GM10847 (cell line): Measurements from ENCODE around the gene SCIMP.

Experiments
- POLR2A ChIP-seq: IDR thresholded peaks from 2 replicates; pipeline ENCODE4 v1.6.1; 2011; ENCODE audit not compliant: insufficient read length; ENCODE audit errors: extremely low read depth

The SCIMP gene

DNA sequence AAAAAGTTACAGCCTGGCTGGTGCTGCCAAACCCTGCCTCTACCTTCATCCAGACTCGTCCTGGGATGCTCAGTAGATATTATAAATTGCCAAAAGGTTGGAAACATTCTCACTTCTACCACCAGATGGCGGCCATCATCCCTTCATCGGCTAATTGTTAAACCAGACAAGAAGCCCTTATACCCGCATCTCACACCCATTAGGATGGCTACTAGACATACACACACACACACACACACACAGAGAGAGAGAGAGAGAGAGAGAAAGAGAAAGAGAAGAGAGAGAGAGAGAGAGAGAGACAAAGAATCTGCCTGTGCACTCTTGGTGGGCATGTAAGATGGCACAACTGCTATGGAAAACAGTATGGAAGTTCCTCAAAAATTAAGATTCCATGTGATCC is 15.0 kb upstream of the SCIMP start:
- no peak for TF ChIP-seq POLR2A

DNA sequence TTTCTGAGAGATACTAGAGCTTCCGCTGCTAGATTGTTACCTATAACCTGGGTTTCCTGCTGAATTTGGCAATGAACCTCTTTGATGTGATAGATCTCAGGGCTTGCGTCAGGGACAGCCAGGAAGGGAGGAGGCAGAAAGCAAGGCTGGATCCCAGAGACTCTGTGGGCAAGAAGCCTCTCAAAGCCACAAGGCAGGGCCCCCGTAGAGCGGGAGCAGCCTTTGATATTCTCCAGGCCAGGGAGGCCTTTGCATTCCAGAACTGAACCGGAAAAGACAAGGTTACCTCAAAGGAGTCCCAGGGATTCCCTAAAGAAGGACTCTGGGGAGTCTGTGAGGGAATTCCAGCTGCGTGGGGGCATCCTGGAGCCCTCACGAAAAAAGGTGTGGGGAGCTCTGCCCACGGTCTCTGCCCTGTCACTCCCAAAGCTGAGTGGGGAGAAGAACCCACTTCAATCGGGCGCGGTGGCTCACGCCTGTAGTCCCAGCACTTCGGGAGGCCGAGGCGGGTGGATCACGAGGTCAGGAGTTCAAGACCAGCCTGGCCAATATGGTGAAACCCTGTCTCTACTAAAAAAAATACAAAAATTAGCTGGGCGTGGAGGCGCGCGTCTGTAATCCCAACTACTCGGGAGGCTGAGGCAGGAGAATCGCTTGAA is 14.3 kb upstream of the SCIMP start:
- TF ChIP-seq POLR2A, result no peak

DNA sequence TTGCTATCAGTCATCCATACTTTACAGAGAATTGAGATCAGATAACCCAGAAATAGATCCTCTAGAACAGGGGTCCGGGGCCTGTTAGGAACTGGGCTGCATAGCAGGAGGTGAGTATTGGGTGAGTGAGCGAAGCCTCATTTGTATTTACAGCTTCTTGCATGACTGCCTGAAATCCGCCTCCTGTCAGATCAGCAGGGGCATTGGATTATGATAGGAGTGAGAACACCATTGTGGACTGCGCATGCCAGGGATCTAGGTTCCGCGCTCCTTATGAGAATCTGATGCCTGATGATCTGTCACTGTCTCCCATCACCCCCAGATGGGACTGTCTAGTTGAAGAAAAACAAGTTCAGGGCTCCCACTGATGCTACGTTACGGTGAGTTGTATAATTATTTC is 13.0 kb upstream of the SCIMP start:
- TF ChIP-seq POLR2A, result no peak

DNA sequence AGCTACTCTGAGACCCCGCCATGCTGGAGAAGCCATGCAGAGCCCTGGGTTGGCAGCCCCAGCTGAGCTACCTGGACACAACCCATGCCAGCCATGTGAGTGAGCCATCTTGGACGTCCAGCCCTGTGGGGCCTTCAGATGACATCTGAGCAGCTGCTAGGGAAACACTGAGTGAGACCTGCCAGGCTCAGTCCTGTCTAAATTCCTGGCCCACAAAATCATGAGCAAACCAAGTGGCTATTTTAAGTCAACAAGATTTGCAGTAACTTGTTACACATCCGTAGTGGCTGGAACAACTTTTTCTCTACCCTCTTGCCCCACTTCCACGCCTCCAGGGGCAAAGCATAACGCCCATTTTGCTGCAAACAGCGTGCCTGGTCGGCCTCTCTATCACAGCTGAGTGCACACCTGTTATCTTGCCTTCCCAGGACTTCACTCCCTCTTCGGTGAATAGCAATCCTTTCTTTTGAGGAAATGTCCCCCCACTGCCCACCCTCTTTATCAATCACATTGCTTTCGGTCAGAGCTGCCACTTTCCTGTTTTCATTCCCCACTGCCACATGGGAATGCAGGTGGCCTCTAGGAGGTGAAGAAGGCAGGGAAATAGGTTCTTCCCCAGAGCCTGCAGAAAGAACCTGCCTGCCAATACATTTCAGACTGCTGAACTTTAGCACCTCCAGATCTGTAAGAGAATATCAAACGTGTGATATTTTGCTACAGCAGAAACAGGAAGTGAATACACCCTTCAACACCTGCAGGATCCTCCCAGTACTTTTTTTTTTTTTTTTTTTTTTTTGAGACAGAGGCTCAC is 7.4 kb upstream of the SCIMP start:
- no peak for TF ChIP-seq POLR2A

DNA sequence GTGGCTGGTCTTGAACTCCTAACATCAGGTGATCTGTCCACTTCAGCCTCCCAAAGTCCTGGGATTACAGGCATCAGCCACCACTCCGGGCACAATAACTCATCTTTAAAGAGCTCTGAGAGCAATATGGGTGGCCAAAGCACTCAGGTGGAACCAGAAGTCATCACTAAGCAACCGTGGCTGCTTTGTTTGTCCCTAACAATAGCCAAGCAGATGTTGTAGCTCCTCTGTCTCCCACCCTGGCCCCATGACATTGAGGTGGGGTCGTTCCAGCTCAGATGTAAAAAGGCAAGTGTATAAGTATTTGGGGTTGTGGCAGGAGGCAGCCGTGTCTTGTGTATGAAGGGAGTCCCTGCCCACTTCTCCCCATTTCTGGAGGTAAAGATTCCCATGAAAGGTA is 3.7 kb upstream of the SCIMP start:
- no peak for TF ChIP-seq POLR2A

DNA sequence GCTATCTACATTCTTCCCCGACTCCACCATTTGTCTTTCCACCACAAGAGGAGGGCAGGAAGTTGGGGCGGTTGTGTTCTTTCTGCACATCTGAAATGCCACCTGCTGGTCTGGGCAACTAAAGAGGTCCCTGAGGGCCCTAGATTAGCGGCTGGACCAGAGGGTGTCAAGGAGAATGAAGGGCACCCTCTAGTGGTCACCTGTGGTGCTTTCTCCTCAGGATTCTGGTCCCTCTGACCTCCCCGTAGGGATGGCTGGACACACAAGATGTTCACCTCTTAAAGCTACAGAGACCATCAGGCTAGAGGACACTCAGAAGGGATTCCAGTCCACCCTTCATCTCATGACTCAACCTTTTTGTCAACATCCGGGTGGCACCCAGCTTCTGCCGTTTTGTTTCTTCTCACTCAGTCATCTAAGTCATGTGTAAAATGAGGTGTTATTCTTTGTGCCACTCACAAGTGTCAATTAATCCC is 2.9 kb upstream of the SCIMP start:
- TF ChIP-seq POLR2A, result no peak

DNA sequence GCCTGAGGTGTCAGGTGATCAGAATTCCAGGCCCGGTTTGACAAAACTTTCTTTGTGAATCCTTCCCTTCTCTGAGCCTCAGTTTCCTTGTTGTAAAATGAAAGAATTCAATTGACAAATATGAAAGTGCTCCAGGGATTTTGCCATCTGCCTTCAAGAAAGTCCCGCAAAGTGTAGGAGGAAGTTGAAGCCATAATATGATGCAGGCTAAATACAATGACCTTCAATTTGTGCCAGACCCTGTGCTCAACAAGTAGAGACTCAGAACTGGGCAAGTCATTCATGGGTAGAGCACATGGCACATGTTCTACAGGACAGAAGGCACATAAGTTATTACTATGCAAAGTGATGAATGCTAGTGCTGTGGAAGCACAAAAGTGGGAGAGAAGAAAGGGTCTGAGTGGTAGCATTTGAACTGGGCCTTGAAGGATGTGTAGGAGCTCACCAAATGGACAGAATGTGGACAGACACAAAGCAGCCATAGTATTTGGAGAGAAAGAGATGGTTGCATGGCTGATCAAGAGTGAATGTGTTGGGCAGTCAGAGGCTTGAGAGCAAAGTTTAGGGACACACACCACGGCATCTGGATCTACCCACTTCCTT is 2.4 kb upstream of the SCIMP start:
- TF ChIP-seq POLR2A, result no peak

DNA sequence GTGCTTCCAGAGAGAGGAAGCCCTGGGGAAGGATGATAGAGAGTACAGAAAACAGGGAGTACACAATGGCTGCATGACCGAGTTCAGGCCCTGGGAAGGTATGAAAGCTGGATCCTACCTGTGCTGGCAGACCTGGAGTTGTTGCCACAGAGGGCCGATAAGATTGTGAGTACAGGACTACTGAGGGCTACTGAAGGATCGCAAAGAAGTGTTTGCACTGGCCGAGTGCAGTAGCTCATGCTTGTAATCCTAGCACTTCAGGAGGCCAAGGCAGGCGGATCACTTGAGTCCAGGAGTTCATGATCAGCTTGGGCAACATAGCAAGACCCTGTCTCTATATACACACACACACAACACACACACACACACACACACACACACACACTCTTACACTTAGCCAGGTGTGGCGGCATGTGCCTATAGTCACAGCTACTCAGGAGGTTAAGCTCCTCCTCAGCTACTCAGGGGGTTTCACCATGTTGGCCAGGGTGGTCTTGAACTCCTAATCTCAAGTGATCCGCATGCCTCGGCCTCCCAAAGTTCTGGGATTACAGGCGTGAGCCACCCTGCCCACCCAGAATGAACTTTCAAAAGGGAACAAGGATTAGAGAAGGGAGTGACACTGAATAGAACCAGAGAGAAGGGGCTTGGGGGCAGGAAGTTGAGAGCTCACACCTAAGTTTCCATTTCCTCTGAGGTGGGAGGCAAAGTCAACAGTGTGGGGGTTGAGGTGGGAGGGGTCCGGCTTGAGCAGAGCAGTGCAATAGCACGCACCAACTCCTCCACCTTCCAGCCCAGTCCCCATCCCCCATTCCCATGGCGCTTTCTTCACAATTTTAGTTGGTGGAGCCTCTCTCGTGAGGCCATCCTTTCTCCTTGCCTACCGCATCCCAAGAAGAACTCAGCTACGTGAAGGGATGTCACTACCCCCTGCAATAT is 7.5 kb downstream of the SCIMP start:
- TF ChIP-seq POLR2A, result no peak

DNA sequence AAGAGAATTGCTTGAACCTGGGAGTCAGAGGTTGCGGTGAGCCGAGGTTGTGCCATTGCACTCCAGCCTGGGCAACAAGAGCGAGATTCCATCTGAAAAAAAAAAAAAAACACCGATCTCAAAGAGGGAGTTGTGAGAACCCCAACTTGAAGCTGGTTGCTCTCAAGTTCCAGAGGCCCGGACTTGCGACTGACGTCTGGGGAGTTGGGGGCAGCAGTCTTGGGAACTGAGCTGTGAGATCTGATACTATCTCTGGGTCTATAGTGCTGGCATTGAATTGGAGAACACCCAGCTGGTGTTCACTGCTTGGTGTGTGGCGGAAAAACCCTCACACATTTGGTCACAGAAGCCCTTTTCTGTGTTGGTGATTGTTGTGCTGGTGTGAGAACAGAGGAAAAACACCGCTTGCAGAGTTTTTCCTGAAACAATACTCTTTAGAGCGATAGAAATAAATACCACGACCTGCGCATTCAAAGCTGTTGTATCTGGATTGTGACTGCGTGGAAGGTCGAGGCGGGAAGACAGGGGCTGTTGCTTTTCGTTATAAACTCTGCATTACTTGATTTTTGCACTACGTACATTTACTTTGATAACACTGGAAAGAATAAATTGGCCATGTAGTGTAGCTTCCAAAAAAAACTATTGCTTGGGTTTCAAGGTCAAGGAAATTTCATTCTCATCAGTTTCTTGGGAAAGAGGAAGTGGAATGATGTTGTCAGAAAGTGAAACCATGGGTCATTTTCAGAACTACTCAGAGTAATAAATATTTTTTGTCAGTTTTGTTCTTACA is 8.8 kb downstream of the SCIMP start:
- TF ChIP-seq POLR2A, result no peak

DNA sequence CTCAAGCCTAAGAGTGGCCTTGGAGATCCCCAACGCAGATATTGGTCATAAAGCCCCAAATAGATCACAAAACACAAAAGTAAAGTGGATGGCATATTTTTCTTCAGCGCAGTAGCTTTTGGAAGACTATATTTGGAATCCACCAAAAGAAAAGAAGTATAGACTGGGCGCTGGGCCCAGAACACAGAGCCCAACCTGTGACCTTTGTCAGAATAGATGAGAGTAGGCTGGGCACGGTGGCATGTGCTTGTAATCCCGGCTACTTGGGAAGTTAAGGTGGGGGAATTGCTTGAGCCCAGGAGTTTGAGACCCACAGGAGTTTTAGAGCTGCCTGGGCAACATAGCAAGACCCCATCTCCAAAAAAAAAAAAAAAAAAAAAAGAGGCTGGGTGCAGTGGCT is 14.6 kb downstream of the SCIMP start:
- TF ChIP-seq POLR2A, result no peak

DNA sequence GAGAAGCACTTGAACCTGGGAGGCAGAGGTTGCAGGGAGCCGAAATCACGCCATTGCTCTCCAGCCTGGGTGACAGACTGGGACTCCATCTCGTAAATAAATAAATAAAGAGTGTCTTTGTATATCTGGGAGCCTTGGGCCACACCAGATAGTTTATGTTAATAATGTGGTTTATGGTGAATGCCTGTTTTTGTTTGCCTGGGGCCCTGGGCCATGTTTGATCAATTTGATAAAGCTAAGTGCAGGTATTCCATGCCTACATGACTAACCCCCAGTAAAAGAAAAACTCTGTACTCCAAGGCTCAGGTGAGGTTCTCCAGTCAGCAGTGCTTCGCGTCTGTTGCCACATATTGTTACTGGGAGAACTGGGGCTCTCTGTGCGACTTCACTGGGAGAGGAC is 15.1 kb downstream of the SCIMP start:
- TF ChIP-seq POLR2A, result no peak

DNA sequence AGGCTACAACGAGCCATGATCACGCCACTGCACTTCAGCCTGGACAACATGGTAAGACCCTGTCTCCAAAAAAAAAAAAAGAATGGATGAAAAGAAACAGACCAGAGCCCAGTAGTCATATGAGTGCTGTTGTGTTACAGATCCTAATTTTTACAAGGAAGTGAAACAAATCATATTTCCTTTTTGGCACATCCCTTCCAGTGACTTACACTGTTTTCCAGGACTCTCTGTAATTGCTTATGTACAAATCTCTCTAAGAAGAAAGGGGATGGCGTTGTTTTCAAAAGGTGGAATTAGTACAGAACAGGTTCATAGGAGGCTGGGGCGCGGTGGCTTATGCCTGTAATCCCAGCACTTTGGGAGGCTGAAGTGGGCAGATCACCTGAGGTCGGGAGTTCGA is 23.2 kb downstream of the SCIMP start:
- TF ChIP-seq POLR2A, result no peak

DNA sequence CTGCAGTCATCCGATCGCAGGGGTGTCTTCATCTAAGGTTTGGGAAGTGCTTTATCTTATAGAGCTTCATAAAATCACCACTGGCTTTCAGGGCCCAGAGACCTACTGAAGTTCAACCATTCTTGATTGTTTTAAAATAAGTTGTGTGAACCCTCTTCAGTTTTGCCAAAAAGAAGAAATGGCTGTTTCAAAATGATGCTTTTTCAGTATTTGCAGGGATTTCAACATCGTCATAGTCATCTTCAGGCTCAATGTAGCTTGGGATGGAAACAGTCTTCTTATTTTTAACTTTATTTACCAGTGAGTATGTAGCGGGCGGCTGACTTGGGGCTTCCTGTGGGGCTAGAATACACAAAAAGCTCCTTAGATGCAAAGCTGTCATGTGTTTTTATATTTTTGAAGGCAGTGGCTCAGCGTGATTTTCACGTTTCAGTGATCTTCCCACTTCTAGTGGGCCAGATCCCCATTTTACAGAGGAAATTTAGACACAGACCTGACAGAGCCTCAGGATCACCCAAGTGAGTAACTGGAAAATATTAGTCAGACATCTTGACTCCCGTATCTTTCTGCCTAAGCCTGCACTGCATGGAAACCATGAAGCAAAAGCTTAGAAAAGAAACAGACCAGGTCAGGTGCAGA is 23.9 kb downstream of the SCIMP start:
- TF ChIP-seq POLR2A, result no peak

DNA sequence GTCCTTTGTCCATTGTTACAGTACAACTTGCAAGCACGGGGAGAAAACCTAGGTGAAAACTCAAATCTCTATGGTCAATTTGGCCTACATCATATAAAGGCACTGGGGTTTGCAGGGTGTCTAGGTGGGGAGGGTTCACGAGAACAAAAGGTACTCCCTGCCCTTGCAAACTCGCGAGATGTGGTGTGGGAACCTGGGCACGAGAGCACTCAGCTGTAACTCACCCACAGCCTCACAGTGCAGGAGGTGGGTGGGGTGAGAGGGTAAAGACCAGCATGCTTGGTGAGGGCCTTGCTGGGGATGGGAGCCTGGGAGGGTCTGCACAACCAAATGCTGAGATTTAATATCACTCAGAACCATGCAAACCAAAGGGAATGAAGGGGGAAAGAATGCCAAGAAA is 24.6 kb downstream of the SCIMP start:
- no peak for TF ChIP-seq POLR2A

DNA sequence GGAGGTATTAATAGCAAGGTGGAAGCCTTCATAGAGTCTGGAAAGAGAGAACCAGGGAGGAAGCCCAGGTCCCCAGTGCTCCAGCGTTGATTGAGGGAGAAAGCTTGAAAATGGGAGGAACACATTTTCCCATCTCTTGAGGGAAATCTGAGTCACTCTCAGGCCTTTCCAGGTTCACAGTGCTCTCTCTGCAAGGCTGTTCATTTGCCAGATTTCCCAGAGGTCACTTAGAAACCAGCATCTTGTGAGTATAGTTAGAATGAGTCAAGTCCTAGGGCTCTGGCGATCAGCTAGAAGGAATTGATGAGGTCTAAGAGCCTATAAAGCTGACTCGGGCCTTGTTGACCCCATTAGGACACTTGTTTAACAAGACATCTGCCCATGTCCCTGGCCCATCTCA is 25.3 kb downstream of the SCIMP start:
- no peak for TF ChIP-seq POLR2A

DNA sequence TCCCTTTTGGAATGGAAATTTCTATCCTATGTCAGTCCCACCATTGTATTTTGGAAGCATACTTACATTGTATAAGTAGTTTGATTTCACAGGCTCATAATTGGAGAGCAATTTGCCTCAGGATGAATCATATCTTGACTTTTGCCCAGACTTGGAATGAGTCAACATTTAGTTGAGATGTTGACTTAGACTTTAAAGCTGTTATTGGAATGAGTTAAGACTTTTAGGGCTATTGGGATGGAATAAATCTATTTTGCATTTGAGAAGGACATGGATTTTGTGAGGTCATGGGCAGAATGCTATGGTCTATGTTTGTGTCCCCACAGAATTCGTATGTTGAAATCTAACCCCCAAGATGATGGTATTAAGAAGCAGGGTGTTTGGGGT is 30.8 kb downstream of the SCIMP start:
- TF ChIP-seq POLR2A, result no peak
